Stomach (tissue), 4 donors: ENCODE measurements around the gene RAPGEF1.

ENCODE experiments used
- POLR2A ChIP-seq, 4 donors: fragments of 450-650 bp; IDR thresholded peaks; one replicate each; pipeline ENCODE4 v1.6.1; 2016; ENCODE audit warnings: antibody characterized with exemption in 4 of 4, control low read depth in 2 of 4, mild to moderate bottlenecking in 1 of 4, moderate library complexity in 1 of 4
- TF ChIP-seq, protein P1 (sequence below), 7 experiments: fragments of 450-650 bp in 4 of 7; fragments of 200-600 bp in 3 of 7; sonication (generic) in 3 of 7; IDR thresholded peaks; one replicate each; pipeline ENCODE4 v1.5.1; 2016 to 2019; ENCODE audit warnings: antibody characterized with exemption in 7 of 7, control low read depth in 2 of 7, mild to moderate bottlenecking in 1 of 7

DNA sequence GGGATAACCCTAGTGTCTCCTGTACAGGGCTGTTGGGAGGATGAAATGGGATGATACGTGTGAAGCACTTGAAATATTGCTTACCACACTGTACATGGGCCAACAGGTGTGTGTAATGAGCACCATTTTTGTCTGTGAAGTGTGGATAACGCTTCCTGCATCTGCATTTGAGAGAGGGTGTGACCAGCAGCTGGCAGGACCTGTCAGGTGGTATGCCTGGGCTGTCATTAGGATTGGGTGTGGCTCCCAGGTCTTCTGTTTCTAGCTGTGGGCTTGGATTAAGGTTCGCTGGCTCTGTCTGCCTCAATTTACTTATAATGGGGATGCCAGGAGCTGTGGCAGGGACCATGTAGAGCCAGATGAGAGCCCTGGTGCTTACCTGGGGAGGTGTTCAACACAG is 120.2 kb downstream of the RAPGEF1 start:
- TF ChIP-seq, protein P1, sequence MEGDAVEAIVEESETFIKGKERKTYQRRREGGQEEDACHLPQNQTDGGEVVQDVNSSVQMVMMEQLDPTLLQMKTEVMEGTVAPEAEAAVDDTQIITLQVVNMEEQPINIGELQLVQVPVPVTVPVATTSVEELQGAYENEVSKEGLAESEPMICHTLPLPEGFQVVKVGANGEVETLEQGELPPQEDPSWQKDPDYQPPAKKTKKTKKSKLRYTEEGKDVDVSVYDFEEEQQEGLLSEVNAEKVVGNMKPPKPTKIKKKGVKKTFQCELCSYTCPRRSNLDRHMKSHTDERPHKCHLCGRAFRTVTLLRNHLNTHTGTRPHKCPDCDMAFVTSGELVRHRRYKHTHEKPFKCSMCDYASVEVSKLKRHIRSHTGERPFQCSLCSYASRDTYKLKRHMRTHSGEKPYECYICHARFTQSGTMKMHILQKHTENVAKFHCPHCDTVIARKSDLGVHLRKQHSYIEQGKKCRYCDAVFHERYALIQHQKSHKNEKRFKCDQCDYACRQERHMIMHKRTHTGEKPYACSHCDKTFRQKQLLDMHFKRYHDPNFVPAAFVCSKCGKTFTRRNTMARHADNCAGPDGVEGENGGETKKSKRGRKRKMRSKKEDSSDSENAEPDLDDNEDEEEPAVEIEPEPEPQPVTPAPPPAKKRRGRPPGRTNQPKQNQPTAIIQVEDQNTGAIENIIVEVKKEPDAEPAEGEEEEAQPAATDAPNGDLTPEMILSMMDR (IDR thresholded peaks at IDR 0.05) = no peak
- TF ChIP-seq POLR2A (IDR thresholded peaks at IDR 0.05) = no peak
